WTC11 (cell line): ENCODE measurements around the gene NRXN3. TPM values are rescaled to one million over a fixed set of nuclear protein-coding genes. Genes with fewer than 3 reads are reported as not detected.

Source experiments
- ATAC-seq: fragments of 200-7000 bp; cut with Tn5 transposase; 2 replicates; pipeline ENCODE4 v1.10.0; 2021; ENCODE audit warnings: mild to moderate bottlenecking, moderate library complexity
- CTCF ChIA-PET: fragments of 300-600 bp; sonication (Branson Sonifier 250); formaldehyde crosslinking; loops from one replicate; lab custom pipeline; 2021; ENCODE audit warnings: antibody characterized with exemption; lab: Charles Lee
- POLR2A ChIA-PET: fragments of 350-600 bp; sonication (Branson Sonifier 250); formaldehyde crosslinking; loops from one replicate; lab custom pipeline; 2021; ENCODE audit warnings: antibody characterized with exemption; lab: Charles Lee
- DNase-seq: peaks from one replicate; pipeline ENCODE4 v3.0.0; 2021; ENCODE audit warnings: low spot score
- H3K27ac Mint-ChIP-seq: 2 replicates; pipeline ENCODE4 v1.8.0; 2021; ENCODE audit warnings: mixed read lengths
- H3K27me3 Mint-ChIP-seq: 2 replicates; pipeline ENCODE4 v1.8.0; 2021; ENCODE audit warnings: low read depth, mild to moderate bottlenecking, moderate library complexity, mixed read lengths
- H3K36me3 Mint-ChIP-seq: 2 replicates; pipeline ENCODE4 v1.8.0; 2021; ENCODE audit warnings: mixed read lengths
- H3K4me1 Mint-ChIP-seq: 2 replicates; pipeline ENCODE4 v1.8.0; 2022; ENCODE audit warnings: mixed read lengths
- H3K4me3 Mint-ChIP-seq: 2 replicates; pipeline ENCODE4 v1.8.0; 2021; ENCODE audit warnings: mild to moderate bottlenecking, moderate library complexity, mixed read lengths
- H3K9me3 Mint-ChIP-seq: 2 replicates; pipeline ENCODE4 v1.8.0; 2021; ENCODE audit warnings: mixed read lengths
- CBFB ChIP-seq: sonication (generic); formaldehyde crosslinking; IDR thresholded peaks from 2 replicates; pipeline ENCODE4 v1.8.1; 2022; ENCODE audit warnings: mild to moderate bottlenecking, low read depth, missing genetic modification reagents
- CREB1 ChIP-seq: sonication (generic); formaldehyde crosslinking; IDR thresholded peaks from 2 replicates; pipeline ENCODE4 v1.8.0; 2023; ENCODE audit warnings: mild to moderate bottlenecking, missing genetic modification reagents
- ESRRA ChIP-seq: sonication (generic); formaldehyde crosslinking; IDR thresholded peaks from 2 replicates; pipeline ENCODE4 v1.8.1; 2022; ENCODE audit warnings: mild to moderate bottlenecking, missing genetic modification reagents, borderline replicate concordance
- FOXK1 ChIP-seq: sonication (generic); formaldehyde crosslinking; IDR thresholded peaks from 2 replicates; pipeline ENCODE4 v1.8.0; 2022; ENCODE audit warnings: mild to moderate bottlenecking, moderate library complexity, missing genetic modification reagents
- HMGA2 ChIP-seq: fragments of 250-450 bp; sonication (Bioruptor Pico); IDR thresholded peaks from 2 replicates; pipeline ENCODE4 v1.4.0; 2021; ENCODE audit warnings: mild to moderate bottlenecking, moderate library complexity
- JUN ChIP-seq: sonication (generic); formaldehyde crosslinking; IDR thresholded peaks from 2 replicates; pipeline ENCODE4 v1.8.0; 2023; ENCODE audit warnings: mild to moderate bottlenecking, missing genetic modification reagents
- MYBL2 ChIP-seq: sonication (generic); formaldehyde crosslinking; IDR thresholded peaks from 2 replicates; pipeline ENCODE4 v1.8.1; 2023; ENCODE audit warnings: mild to moderate bottlenecking, moderate library complexity, missing genetic modification reagents
- RORB ChIP-seq: fragments of 250-450 bp; sonication (Bioruptor Pico); IDR thresholded peaks from 2 replicates; pipeline ENCODE4 v1.9.0; 2021; ENCODE audit warnings: mild to moderate bottlenecking
- TEAD4 ChIP-seq: sonication (generic); formaldehyde crosslinking; IDR thresholded peaks from 2 replicates; pipeline ENCODE4 v1.8.0; 2022; ENCODE audit warnings: mild to moderate bottlenecking, missing genetic modification reagents
- TP53 ChIP-seq: sonication (generic); formaldehyde crosslinking; IDR thresholded peaks from 2 replicates; pipeline ENCODE4 v1.8.1; 2023; ENCODE audit warnings: mild to moderate bottlenecking, missing genetic modification reagents
- ZNF416 ChIP-seq: fragments of 250-450 bp; sonication (Bioruptor Pico); IDR thresholded peaks from 2 replicates; pipeline ENCODE4 v1.9.0; 2021; ENCODE audit warnings: mild to moderate bottlenecking, inconsistent platforms
- total RNA-seq: library from RNA; stranded (reverse); gene quantifications from 3 replicates; pipeline ENCODE4 v1.2.3, GENCODE V29; 2021
- TF ChIP-seq, protein P1 (sequence below): sonication (generic); formaldehyde crosslinking; conservative IDR thresholded peaks from 2 replicates; pipeline ENCODE4 v1.8.1; 2022; ENCODE audit warnings: mild to moderate bottlenecking, missing genetic modification reagents
- TF ChIP-seq, protein P2 (sequence below): sonication (generic); formaldehyde crosslinking; IDR thresholded peaks from 2 replicates; pipeline ENCODE4 v1.8.1; 2023; ENCODE audit warnings: mild to moderate bottlenecking, missing genetic modification reagents, moderate library complexity
- TF ChIP-seq, protein P3 (sequence below): sonication (generic); formaldehyde crosslinking; IDR thresholded peaks from 2 replicates; pipeline ENCODE4 v1.8.1; 2023; ENCODE audit warnings: mild to moderate bottlenecking, missing genetic modification reagents
- TF ChIP-seq, protein P4 (sequence below): fragments of 250-450 bp; sonication (Bioruptor Pico); IDR thresholded peaks from 2 replicates; pipeline ENCODE4 v1.9.0; 2021; ENCODE audit warnings: mild to moderate bottlenecking
- TF ChIP-seq, protein P5 (sequence below): sonication (generic); formaldehyde crosslinking; IDR thresholded peaks from 2 replicates; pipeline ENCODE4 v1.8.0; 2022; ENCODE audit warnings: mild to moderate bottlenecking, missing genetic modification reagents
- TF ChIP-seq, protein P6 (sequence below): fragments of 250-450 bp; sonication (Bioruptor Pico); IDR thresholded peaks from 2 replicates; pipeline ENCODE4 v2.1.2; 2022; ENCODE audit warnings: mild to moderate bottlenecking, moderate library complexity
- TF ChIP-seq, protein P7 (sequence below): sonication (generic); formaldehyde crosslinking; IDR thresholded peaks from 2 replicates; pipeline ENCODE4 v1.8.1; 2022; ENCODE audit warnings: low read depth, missing genetic modification reagents, borderline replicate concordance

The NRXN3 gene
- total RNA-seq, 1 experiment from 2014 or later: 3.0 TPM

DNA sequence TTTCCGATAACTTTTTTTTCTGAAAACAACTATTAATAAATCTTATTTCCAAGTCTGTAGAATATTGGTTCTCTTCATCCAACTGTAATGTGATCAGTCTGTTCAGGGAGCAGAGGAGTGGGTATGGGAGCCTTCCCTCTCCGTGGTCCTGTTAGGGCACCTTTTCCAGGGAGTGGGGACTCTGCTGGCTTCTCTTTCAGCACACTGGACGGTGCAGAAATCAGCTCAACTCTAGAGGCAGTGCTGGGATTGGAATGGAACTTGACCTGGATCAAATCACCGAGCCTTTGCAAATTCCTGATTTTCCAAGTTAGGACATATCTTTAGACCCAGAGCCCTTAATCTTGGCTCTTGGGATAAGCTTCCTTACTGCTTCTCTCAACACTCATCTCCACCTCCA, 1410.7 kb downstream of the NRXN3 start (continued):
- TF ChIP-seq, protein P1, sequence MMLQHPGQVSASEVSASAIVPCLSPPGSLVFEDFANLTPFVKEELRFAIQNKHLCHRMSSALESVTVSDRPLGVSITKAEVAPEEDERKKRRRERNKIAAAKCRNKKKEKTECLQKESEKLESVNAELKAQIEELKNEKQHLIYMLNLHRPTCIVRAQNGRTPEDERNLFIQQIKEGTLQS (CRISPR knock-in tag): no peak

DNA sequence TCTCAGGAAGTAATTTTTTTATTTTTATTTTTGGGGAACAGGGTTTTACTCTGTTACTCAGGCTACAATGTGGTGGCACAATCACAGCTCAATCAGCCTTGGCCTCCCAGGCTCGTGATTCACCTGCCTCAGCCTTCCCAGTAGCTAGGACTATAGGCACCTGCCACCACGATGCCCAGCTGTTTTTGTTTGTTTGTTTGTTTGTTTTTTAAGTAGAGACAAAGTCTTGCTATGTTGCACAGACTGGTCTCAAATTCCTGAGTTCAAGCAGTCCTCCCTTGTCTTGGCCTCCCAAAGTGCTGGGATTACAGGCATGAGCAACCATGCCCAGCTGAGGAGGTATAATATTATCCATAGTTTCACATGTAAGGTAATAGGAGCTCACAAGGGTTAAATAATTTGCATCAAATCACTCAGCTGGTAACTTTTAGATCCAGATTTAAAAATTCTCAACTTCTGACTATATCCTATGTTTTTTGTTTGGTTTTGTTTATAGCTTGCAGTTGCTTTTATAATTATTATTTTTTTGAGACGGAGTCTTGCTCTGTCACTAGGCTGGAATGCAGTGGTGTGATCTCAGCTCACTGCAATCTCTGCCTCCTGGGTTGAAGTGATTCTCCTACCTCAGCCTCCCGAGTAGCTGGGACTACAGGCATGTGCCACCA, 1411.9 kb downstream of the NRXN3 start:
- no peak overlapping the region for H3K27ac Mint-ChIP-seq
- no peak for ATAC-seq
- ChIA-PET POLR2A (no interaction called here), CTCF (interaction anchor here (0.8 kb wide), 1 partner anchor 38 kb away, joined by 3 read pairs; no protein-coding TSS in a partner anchor)
- H3K4me1 Mint-ChIP-seq: peaks cover 25% of the 10 kb centered on the region
- peaks cover 4% of the 10 kb centered on the region; the same call in 1 of the 2 replicates for H3K36me3 Mint-ChIP-seq
- H3K27me3 Mint-ChIP-seq: no peaks in the 10 kb centered on the region
- TF ChIP-seq, protein P2, sequence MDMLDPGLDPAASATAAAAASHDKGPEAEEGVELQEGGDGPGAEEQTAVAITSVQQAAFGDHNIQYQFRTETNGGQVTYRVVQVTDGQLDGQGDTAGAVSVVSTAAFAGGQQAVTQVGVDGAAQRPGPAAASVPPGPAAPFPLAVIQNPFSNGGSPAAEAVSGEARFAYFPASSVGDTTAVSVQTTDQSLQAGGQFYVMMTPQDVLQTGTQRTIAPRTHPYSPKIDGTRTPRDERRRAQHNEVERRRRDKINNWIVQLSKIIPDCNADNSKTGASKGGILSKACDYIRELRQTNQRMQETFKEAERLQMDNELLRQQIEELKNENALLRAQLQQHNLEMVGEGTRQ (CRISPR knock-in tag): no peak
- TF ChIP-seq HMGA2 (CRISPR knock-in tag) (no peak), CBFB (CRISPR knock-in tag) (no peak), ZNF416 (CRISPR knock-in tag) (no peak), MYBL2 (CRISPR knock-in tag) (no peak), FOXK1 (CRISPR knock-in tag) (no peak), RORB (CRISPR knock-in tag) (no peak), CREB1 (CRISPR knock-in tag) (no peak), TEAD4 (CRISPR knock-in tag) (no peak), ESRRA (CRISPR knock-in tag) (no peak), JUN (CRISPR knock-in tag) (no peak), TP53 (CRISPR knock-in tag) (no peak)
- TF ChIP-seq, protein P3, sequence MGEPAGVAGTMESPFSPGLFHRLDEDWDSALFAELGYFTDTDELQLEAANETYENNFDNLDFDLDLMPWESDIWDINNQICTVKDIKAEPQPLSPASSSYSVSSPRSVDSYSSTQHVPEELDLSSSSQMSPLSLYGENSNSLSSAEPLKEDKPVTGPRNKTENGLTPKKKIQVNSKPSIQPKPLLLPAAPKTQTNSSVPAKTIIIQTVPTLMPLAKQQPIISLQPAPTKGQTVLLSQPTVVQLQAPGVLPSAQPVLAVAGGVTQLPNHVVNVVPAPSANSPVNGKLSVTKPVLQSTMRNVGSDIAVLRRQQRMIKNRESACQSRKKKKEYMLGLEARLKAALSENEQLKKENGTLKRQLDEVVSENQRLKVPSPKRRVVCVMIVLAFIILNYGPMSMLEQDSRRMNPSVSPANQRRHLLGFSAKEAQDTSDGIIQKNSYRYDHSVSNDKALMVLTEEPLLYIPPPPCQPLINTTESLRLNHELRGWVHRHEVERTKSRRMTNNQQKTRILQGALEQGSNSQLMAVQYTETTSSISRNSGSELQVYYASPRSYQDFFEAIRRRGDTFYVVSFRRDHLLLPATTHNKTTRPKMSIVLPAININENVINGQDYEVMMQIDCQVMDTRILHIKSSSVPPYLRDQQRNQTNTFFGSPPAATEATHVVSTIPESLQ: no peak
- TF ChIP-seq, protein P4, sequence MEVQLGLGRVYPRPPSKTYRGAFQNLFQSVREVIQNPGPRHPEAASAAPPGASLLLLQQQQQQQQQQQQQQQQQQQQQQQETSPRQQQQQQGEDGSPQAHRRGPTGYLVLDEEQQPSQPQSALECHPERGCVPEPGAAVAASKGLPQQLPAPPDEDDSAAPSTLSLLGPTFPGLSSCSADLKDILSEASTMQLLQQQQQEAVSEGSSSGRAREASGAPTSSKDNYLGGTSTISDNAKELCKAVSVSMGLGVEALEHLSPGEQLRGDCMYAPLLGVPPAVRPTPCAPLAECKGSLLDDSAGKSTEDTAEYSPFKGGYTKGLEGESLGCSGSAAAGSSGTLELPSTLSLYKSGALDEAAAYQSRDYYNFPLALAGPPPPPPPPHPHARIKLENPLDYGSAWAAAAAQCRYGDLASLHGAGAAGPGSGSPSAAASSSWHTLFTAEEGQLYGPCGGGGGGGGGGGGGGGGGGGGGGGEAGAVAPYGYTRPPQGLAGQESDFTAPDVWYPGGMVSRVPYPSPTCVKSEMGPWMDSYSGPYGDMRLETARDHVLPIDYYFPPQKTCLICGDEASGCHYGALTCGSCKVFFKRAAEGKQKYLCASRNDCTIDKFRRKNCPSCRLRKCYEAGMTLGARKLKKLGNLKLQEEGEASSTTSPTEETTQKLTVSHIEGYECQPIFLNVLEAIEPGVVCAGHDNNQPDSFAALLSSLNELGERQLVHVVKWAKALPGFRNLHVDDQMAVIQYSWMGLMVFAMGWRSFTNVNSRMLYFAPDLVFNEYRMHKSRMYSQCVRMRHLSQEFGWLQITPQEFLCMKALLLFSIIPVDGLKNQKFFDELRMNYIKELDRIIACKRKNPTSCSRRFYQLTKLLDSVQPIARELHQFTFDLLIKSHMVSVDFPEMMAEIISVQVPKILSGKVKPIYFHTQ (CRISPR knock-in tag): no peak
- TF ChIP-seq, protein P5, sequence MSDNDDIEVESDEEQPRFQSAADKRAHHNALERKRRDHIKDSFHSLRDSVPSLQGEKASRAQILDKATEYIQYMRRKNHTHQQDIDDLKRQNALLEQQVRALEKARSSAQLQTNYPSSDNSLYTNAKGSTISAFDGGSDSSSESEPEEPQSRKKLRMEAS (CRISPR knock-in tag): no peak
- TF ChIP-seq, protein P6, sequence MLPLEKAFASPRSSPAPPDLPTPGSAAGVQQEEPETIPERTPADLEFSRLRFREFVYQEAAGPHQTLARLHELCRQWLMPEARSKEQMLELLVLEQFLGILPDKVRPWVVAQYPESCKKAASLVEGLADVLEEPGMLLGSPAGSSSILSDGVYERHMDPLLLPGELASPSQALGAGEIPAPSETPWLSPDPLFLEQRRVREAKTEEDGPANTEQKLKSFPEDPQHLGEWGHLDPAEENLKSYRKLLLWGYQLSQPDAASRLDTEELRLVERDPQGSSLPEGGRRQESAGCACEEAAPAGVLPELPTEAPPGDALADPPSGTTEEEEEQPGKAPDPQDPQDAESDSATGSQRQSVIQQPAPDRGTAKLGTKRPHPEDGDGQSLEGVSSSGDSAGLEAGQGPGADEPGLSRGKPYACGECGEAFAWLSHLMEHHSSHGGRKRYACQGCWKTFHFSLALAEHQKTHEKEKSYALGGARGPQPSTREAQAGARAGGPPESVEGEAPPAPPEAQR: no peak
- TF ChIP-seq, protein P7, sequence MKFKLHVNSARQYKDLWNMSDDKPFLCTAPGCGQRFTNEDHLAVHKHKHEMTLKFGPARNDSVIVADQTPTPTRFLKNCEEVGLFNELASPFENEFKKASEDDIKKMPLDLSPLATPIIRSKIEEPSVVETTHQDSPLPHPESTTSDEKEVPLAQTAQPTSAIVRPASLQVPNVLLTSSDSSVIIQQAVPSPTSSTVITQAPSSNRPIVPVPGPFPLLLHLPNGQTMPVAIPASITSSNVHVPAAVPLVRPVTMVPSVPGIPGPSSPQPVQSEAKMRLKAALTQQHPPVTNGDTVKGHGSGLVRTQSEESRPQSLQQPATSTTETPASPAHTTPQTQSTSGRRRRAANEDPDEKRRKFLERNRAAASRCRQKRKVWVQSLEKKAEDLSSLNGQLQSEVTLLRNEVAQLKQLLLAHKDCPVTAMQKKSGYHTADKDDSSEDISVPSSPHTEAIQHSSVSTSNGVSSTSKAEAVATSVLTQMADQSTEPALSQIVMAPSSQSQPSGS (CRISPR knock-in tag): no peak
- DNase-seq: no peak
- no peak overlapping the region for H3K4me3 Mint-ChIP-seq
- H3K9me3 Mint-ChIP-seq: peaks cover 20% of the 10 kb centered on the region
